ENCODE results near the gene COASY. TPM values are rescaled to one million over a fixed set of nuclear protein-coding genes. Genes with fewer than 3 reads are reported as not detected.
"Not testable (repeated sequence)": the region's sequence is repeated elsewhere in the genome, so short reads cannot be mapped to it uniquely, and the experiment has no call there.

Gene COASY
- total RNA-seq, 1 donor from 2014 or later = 30.8 TPM

GRCh38 chr17:42552736-42553135, 9.2 kb upstream of the COASY start, which contains the start of gene HSD17B1:
Gene HSD17B1 (plus strand): TSS chr17:42552923. CDS start chr17:42552934, 11 bp downstream.
- not testable (repeated sequence) for DNase-seq (ENCODE audit: extremely low read depth, low read depth, low spot score)

GRCh38 chr17:42553161-42553818, 8.7 kb upstream of the COASY start:
- DNase-seq (ENCODE audit: extremely low read depth, low read depth, low spot score) = no peak

GRCh38 chr17:42553866-42554249, 8.1 kb upstream of the COASY start:
- DNase-seq (ENCODE audit: extremely low read depth, low read depth, low spot score) = no peak

- DNase-seq (ENCODE audit: extremely low read depth, low read depth, low spot score) = no peak
Measured at GRCh38 chr17:42554250-42555121, 7.5 kb upstream of the COASY start.

GRCh38 chr17:42555122-42555622, 6.8 kb upstream of the COASY start:
- DNase-seq (ENCODE audit: extremely low read depth, low read depth, low spot score) = no peak

- not testable (repeated sequence) for DNase-seq (ENCODE audit: extremely low read depth, low read depth, low spot score)
Measured at GRCh38 chr17:42555961-42556617, 5.9 kb upstream of the COASY start.

GRCh38 chr17:42559075-42559474, 2.9 kb upstream of the COASY start:
- no peak for DNase-seq (ENCODE audit: extremely low read depth, low read depth, low spot score)

GRCh38 chr17:42560246-42560645, 1.7 kb upstream of the COASY start:
- no peak for DNase-seq (ENCODE audit: extremely low read depth, low read depth, low spot score)

GRCh38 chr17:42562388-42563142, 617 bp downstream of the COASY start:
- no peak for DNase-seq (ENCODE audit: extremely low read depth, low read depth, low spot score)

- no peak for DNase-seq (ENCODE audit: extremely low read depth, low read depth, low spot score)
Measured at GRCh38 chr17:42563143-42563509, 1.2 kb downstream of the COASY start.

- DNase-seq (ENCODE audit: extremely low read depth, low read depth, low spot score) = no peak
Measured at GRCh38 chr17:42563543-42563942, 1.6 kb downstream of the COASY start.

GRCh38 chr17:42563950-42564349, 2.0 kb downstream of the COASY start:
- no peak for DNase-seq (ENCODE audit: extremely low read depth, low read depth, low spot score)

- DNase-seq (ENCODE audit: extremely low read depth, low read depth, low spot score) = no peak
Measured at GRCh38 chr17:42564815-42565522, 3.0 kb downstream of the COASY start.

- DNase-seq (ENCODE audit: extremely low read depth, low read depth, low spot score) = no peak
Measured at GRCh38 chr17:42565523-42566214, 3.7 kb downstream of the COASY start.

- no peak for DNase-seq (ENCODE audit: extremely low read depth, low read depth, low spot score)
Measured at GRCh38 chr17:42566215-42566882, 4.4 kb downstream of the COASY start.

- DNase-seq (ENCODE audit: extremely low read depth, low read depth, low spot score) = no peak
Measured at GRCh38 chr17:42566883-42567573, 5.1 kb downstream of the COASY start, which contains the start of gene MLX. Gene MLX (plus strand): TSS chr17:42567100. CDS start chr17:42567125, 25 bp downstream.

GRCh38 chr17:42568341-42569111, 6.6 kb downstream of the COASY start:
- no peak for DNase-seq (ENCODE audit: extremely low read depth, low read depth, low spot score)

Data from glomerular endothelial cell (primary cell).